B cell (primary cell): Measurements from ENCODE around the gene TMEM253. TPM values are rescaled to one million over a fixed set of nuclear protein-coding genes. Genes with fewer than 3 reads are reported as not detected.
A peak's percentile ranks its signal among the peaks of the same experiment; 100 is the strongest.

Experiments
- ATAC-seq: fragments of 200-7000 bp; cut with Tn5 transposase; one replicate; pipeline ENCODE4 v1.10.0; 2021; ENCODE audit warnings: low read depth, mild to moderate bottlenecking, moderate number of reproducible peaks, moderate library complexity
- CTCF ChIA-PET: fragments of 350-600 bp; sonication (Branson Sonifier 250); formaldehyde crosslinking; loops from one replicate; lab custom pipeline; 2021; ENCODE audit warnings: antibody characterized with exemption, inconsistent platforms; lab: Charles Lee
- POLR2A ChIA-PET: fragments of 350-600 bp; sonication (Branson Sonifier 250); formaldehyde crosslinking; loops from one replicate; lab custom pipeline; 2021; ENCODE audit warnings: antibody characterized with exemption; lab: Charles Lee
- DNase-seq: peaks from one replicate; pipeline ENCODE4 v3.0.0; 2013
- H2AFZ ChIP-seq: 2 replicates; pipeline ENCODE4 v1.6.1; 2012; ENCODE audit warnings: mild to moderate bottlenecking, low read depth, low read length; ENCODE audit not compliant: insufficient read depth, poor library complexity, severe bottlenecking
- H3K27ac ChIP-seq, 2 donors: 1 replicate in 1 of 2; 2 replicates in 1 of 2; pipeline ENCODE4 v1.5.1; 2012 to 2013; ENCODE audit warnings: low read length in 2 of 2, mild to moderate bottlenecking in 2 of 2, moderate library complexity in 1 of 2
- H3K27me3 ChIP-seq, 4 experiments: fragments of 200-600 bp in 1 of 4; sonication (generic) in 1 of 4; replicated peaks in 1 of 4; 1 replicate in 2 of 4; 2 replicates in 2 of 4; pipeline versions ENCODE4 v1.6.1 to v1.7.0; 2013 to 2016; ENCODE audit warnings: low read length in 3 of 4, mild to moderate bottlenecking in 2 of 4, mixed read lengths in 1 of 4, moderate library complexity in 1 of 4; ENCODE audit not compliant: insufficient read depth in 4 of 4, control insufficient read depth in 3 of 4; ENCODE audit errors: control extremely low read depth in 1 of 4
- H3K36me3 ChIP-seq, 2 experiments: replicated peaks in 1 of 2; 1 replicate in 1 of 2; 2 replicates in 1 of 2; pipeline versions ENCODE4 v1.6.1 to v1.7.1; 2013; ENCODE audit warnings: low read length in 1 of 2; ENCODE audit not compliant: insufficient read depth in 2 of 2, control insufficient read depth in 1 of 2; ENCODE audit errors: control extremely low read depth in 1 of 2, extremely low read depth in 1 of 2
- H3K4me1 ChIP-seq, 2 donors: fragments of 200-600 bp in 1 of 2; sonication (generic) in 1 of 2; 1 replicate in 1 of 2; 2 replicates in 1 of 2; pipeline versions ENCODE4 v1.5.1 to v1.6.1; 2013 to 2017; ENCODE audit warnings: low read length in 2 of 2; ENCODE audit not compliant: control insufficient read depth in 2 of 2, insufficient read depth in 2 of 2
- H3K4me2 ChIP-seq: replicated peaks from 2 replicates; pipeline ENCODE3; 2012; ENCODE audit warnings: mild to moderate bottlenecking, low read depth, low read length; ENCODE audit not compliant: poor library complexity, severe bottlenecking
- H3K4me3 ChIP-seq, 5 experiments: fragments of 200-600 bp in 1 of 5; sonication (generic) in 1 of 5; 1 replicate in 3 of 5; 2 replicates in 2 of 5; pipeline versions ENCODE4 v1.5.1 to v1.7.0; 2011 to 2016; ENCODE audit warnings: low read length in 4 of 5, mild to moderate bottlenecking in 4 of 5, low read depth in 2 of 5, control low read depth in 1 of 5, moderate library complexity in 1 of 5; ENCODE audit not compliant: insufficient read depth in 1 of 5; ENCODE audit errors: control extremely low read depth in 1 of 5, extremely low read depth in 1 of 5
- H3K79me2 ChIP-seq: fragments of 200-600 bp; sonication (generic); one replicate; pipeline ENCODE4 v1.6.0; 2016; ENCODE audit warnings: low read length; ENCODE audit not compliant: control insufficient read depth, insufficient read depth
- H3K9ac ChIP-seq: fragments of 200-600 bp; sonication (generic); 2 replicates; pipeline ENCODE4 v1.6.1; 2017; ENCODE audit warnings: mild to moderate bottlenecking, low read length, moderate library complexity
- H3K9me3 ChIP-seq, 3 donors: one replicate each; pipeline versions ENCODE4 v1.6.1 to v1.7.1; 2013; ENCODE audit warnings: low read length in 2 of 3; ENCODE audit not compliant: control insufficient read depth in 2 of 3, insufficient read depth in 1 of 3; ENCODE audit errors: control extremely low read depth in 1 of 3
- H4K20me1 ChIP-seq: 2 replicates; pipeline ENCODE4 v1.6.0; 2012; ENCODE audit warnings: mild to moderate bottlenecking, low read length; ENCODE audit not compliant: insufficient read depth, control insufficient read depth, poor library complexity, severe bottlenecking
- H3K27ac Mint-ChIP-seq: one replicate; pipeline ENCODE4 v1.8.0; 2021; ENCODE audit warnings: mixed read lengths
- H3K27me3 Mint-ChIP-seq: one replicate; pipeline ENCODE4 v1.8.0; 2021; ENCODE audit warnings: mixed read lengths
- H3K4me1 Mint-ChIP-seq: one replicate; pipeline ENCODE4 v1.8.0; 2021; ENCODE audit warnings: mixed read lengths
- H3K4me3 Mint-ChIP-seq: one replicate; pipeline ENCODE4 v1.8.0; 2021; ENCODE audit warnings: mixed read lengths
- H3K9me3 Mint-ChIP-seq: one replicate; pipeline ENCODE4 v1.8.0; 2022; ENCODE audit warnings: mixed read lengths; ENCODE audit not compliant: insufficient read depth
- EZH2 ChIP-seq: IDR thresholded peaks from 2 replicates; pipeline ENCODE4 v1.6.1; 2012; ENCODE audit warnings: borderline replicate concordance, low read depth, mild to moderate bottlenecking, moderate library complexity, low read length; ENCODE audit not compliant: insufficient read depth, poor library complexity, severe bottlenecking
- WGBS: methylation state at CpG from one replicate; pipeline ENCODE4 v1.1.5; 2013; ENCODE audit warnings: missing lambda C conversion rate; ENCODE audit not compliant: insufficient coverage; 5-methylcytosine and 5-hydroxymethylcytosine counted together
- intact Hi-C: fragments of 100-400 bp; cut with micrococcal nuclease; formaldehyde crosslinking; loops from one replicate; pipeline ENCODE4 v1.10.0; 2022
- polyA plus RNA-seq: library from polyadenylated mRNA; depleted of rRNA; stranded (reverse); fragments of >200 nt; gene quantifications from 2 replicates; pipeline ENCODE4 v1.2.3, GENCODE V29; 2012
- total RNA-seq, 2 donors: library from RNA; stranded (reverse); fragments of 120-200 nt in 1 of 2; gene quantifications; 1 replicate in 1 of 2; 2 replicates in 1 of 2; pipeline versions ENCODE4 v1.2.3 to v1.2.4, GENCODE V29; 2013 to 2022
- TF ChIP-seq, protein P1 (sequence below): fragments of 200-600 bp; IDR thresholded peaks from one replicate; pipeline ENCODE4 v1.8.0; 2022; ENCODE audit warnings: antibody characterized with exemption, mild to moderate bottlenecking

TMEM253 gene
- total and polyA plus RNA-seq, 2 donors (not counting 1 experiment from before 2014, with no cell fraction given) = not detected

DNA sequence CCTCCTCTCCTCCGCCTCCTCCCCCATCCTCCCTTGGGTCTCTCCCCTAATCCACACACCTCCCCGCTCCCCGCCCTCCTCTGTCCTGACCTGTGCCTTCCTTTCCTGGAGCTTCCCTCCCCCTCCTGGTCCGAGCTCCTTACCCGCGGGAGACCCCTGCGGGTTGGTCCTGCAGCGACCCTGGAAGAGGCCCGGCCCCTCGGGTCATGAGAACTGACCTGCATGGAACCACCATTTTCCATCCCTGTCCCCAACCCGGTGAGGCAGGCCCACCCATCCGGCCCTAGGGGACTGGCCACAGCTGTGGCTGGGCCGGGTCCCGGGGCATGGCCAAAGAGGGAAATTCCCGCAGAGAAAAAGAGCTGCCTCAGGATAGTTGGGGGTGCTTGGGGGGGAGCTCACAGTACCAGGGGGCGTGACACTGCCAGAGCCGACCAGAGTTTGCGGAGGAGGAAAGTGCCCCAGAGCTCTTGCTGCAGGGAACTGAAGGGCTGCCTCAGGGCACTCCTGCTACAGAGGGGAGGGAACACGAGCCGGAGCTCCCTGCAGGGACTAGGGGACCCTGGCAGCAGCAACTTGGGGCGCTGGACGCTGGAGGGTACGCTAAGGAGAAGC is 30.1 kb upstream of the TMEM253 start:
- peaks cover 34 to 40% of the 10 kb centered on the region in 2 donors for H3K4me1 ChIP-seq
- peaks cover 0 to 9% (median 0%) of the 10 kb centered on the region in 3 donors for H3K9me3 ChIP-seq
- H3K9ac ChIP-seq = peak overlapping the region; percentile 70
- H3K4me3 ChIP-seq = peak overlapping the region; percentile 17 to 69 (median 53)
- H3K27me3 Mint-ChIP-seq = peaks cover 27% of the 10 kb centered on the region
- peaks cover 0 to 50% (median 18%) of the 10 kb centered on the region in 4 experiments for H3K27me3 ChIP-seq
- ChIA-PET POLR2A (interaction anchor here (0.9 to 2.7 kb wide), 6 partner anchors 22 to 1848 kb away, joined by 3 to 27 read pairs (median 6); partner anchors contain the start of genes NDRG2, RBM23 and ZNF219), CTCF (interaction anchor here (0.7 to 6.2 kb wide), 13 partner anchors 13 to 99 kb away, joined by 3 to 133 read pairs (median 5); partner anchors contain the start of gene TMEM253)
- under 1% methylated on average over 22 of the region's 23 CpGs for WGBS
- H3K4me2 ChIP-seq = peak overlapping the region; percentile 97
- peak overlapping the region; percentile 43 for H2AFZ ChIP-seq
- H3K79me2 ChIP-seq = no peaks in the 10 kb centered on the region
- H3K4me3 Mint-ChIP-seq = peak overlapping the region; percentile 93
- H3K9me3 Mint-ChIP-seq = no peaks in the 10 kb centered on the region
- no peak overlapping the region for H3K27ac ChIP-seq
- ATAC-seq (peak; percentile 26), DNase-seq (no peak)
- H3K36me3 ChIP-seq = no peaks in the 10 kb centered on the region
- H3K27ac Mint-ChIP-seq = peak overlapping the region; percentile 73
- TF ChIP-seq, protein P1, sequence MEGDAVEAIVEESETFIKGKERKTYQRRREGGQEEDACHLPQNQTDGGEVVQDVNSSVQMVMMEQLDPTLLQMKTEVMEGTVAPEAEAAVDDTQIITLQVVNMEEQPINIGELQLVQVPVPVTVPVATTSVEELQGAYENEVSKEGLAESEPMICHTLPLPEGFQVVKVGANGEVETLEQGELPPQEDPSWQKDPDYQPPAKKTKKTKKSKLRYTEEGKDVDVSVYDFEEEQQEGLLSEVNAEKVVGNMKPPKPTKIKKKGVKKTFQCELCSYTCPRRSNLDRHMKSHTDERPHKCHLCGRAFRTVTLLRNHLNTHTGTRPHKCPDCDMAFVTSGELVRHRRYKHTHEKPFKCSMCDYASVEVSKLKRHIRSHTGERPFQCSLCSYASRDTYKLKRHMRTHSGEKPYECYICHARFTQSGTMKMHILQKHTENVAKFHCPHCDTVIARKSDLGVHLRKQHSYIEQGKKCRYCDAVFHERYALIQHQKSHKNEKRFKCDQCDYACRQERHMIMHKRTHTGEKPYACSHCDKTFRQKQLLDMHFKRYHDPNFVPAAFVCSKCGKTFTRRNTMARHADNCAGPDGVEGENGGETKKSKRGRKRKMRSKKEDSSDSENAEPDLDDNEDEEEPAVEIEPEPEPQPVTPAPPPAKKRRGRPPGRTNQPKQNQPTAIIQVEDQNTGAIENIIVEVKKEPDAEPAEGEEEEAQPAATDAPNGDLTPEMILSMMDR = no peak
- TF ChIP-seq EZH2 = peak; percentile 74
- intact Hi-C loops = loop anchor here (1.0 to 2.0 kb wide), 3 partner anchors 33 to 56 kb away; partner anchors contain the start of gene NDRG2
- no peaks in the 10 kb centered on the region for H4K20me1 ChIP-seq
- peaks cover 44% of the 10 kb centered on the region for H3K4me1 Mint-ChIP-seq
